ENCODE results near the gene SPATA18. TPM values are rescaled to one million over a fixed set of nuclear protein-coding genes. Genes with fewer than 3 reads are reported as not detected.

The SPATA18 gene
- polyA plus RNA-seq, 3 donors = 0.04 to 0.41 TPM; not detected in 1

- no peak for DNase-seq
- Histone ChIP-seq H3K9me3 (replicated peaks in 1 of 2; ENCODE audit: control insufficient read depth in 1 of 2, insufficient read depth in 1 of 2, low read length in 2 of 2) (no peaks in the 10 kb centered on the region), H4K20me1 (ENCODE audit: insufficient read depth, low read length) (no peaks in the 10 kb centered on the region), H3K4me1 (ENCODE audit: control insufficient read depth in 1 of 2, insufficient read depth in 2 of 2, low read length in 2 of 2) (no peaks in the 10 kb centered on the region), H3K27me3 (ENCODE audit: control insufficient read depth in 2 of 2, insufficient read depth in 2 of 2, low read length in 2 of 2) (no peaks in the 10 kb centered on the region), H3K9ac (ENCODE audit: insufficient read depth, low read length, poor library complexity, severe bottlenecking) (no peak overlapping the region), H3K79me2 (ENCODE audit: insufficient read depth, low read length) (no peaks in the 10 kb centered on the region), H3K27ac (ENCODE audit: low read depth in 1 of 2, low read length in 2 of 2) (no peak overlapping the region), H2AFZ (ENCODE audit: insufficient read depth, low read depth, low read length, poor library complexity, severe bottlenecking) (no peak overlapping the region), H3K4me3 (replicated peaks in 1 of 3; ENCODE audit: low read depth in 2 of 3, low read length in 3 of 3) (no peak overlapping the region), H3K4me2 (replicated peaks; ENCODE audit: extremely low read depth, low read length, poor library complexity, severe bottlenecking) (no peak overlapping the region), H3K36me3 (replicated peaks in 1 of 2; ENCODE audit: control insufficient read depth in 1 of 2, insufficient read depth in 2 of 2, low read length in 2 of 2) (no peaks in the 10 kb centered on the region)
- TF ChIP-seq CTCF (IDR thresholded peaks at IDR 0.05) = no peak
- H3K27me3 Mint-ChIP-seq (ENCODE audit: low read depth in 3 of 3) = no peaks in the 10 kb centered on the region
- no peaks in the 10 kb centered on the region for H3K36me3 Mint-ChIP-seq
- no peak overlapping the region for H3K4me3 Mint-ChIP-seq
- H3K27ac Mint-ChIP-seq = no peak overlapping the region
- peaks cover 0 to 4% (median 0%) of the 10 kb centered on the region in 7 donors for H3K9me3 Mint-ChIP-seq
- no peaks in the 10 kb centered on the region for H3K4me1 Mint-ChIP-seq
- intact Hi-C loops (cut with micrococcal nuclease) = no loop called here
Measured at GRCh38 chr4:52004414-52004813, 46.7 kb upstream of the SPATA18 start.

- Mint-ChIP-seq H3K4me1 (no peaks in the 10 kb centered on the region), H3K27ac (peak overlapping the region in 1 of 7 donors; percentile 50), H3K36me3 (no peaks in the 10 kb centered on the region), H3K4me3 (no peak overlapping the region), H3K9me3 (peaks cover 0 to 4% (median 0%) of the 10 kb centered on the region in 7 donors), H3K27me3 (ENCODE audit: low read depth in 3 of 3) (no peaks in the 10 kb centered on the region)
- no peaks in the 10 kb centered on the region for H4K20me1 ChIP-seq (ENCODE audit: insufficient read depth, low read length)
- no peaks in the 10 kb centered on the region for H3K27me3 ChIP-seq (ENCODE audit: control insufficient read depth in 2 of 2, insufficient read depth in 2 of 2, low read length in 2 of 2)
- H3K9me3 ChIP-seq (replicated peaks in 1 of 2; ENCODE audit: control insufficient read depth in 1 of 2, insufficient read depth in 1 of 2, low read length in 2 of 2) = no peaks in the 10 kb centered on the region
- no peak overlapping the region for H3K4me3 ChIP-seq (replicated peaks in 1 of 3; ENCODE audit: low read depth in 2 of 3, low read length in 3 of 3)
- H3K27ac ChIP-seq (ENCODE audit: low read depth in 1 of 2, low read length in 2 of 2) = no peak overlapping the region
- no peaks in the 10 kb centered on the region for H3K4me1 ChIP-seq (ENCODE audit: control insufficient read depth in 1 of 2, insufficient read depth in 2 of 2, low read length in 2 of 2)
- H2AFZ ChIP-seq (ENCODE audit: insufficient read depth, low read depth, low read length, poor library complexity, severe bottlenecking) = no peak overlapping the region
- intact Hi-C loops (cut with micrococcal nuclease) = no loop called here
- DNase-seq = no peak
- H3K36me3 ChIP-seq (replicated peaks in 1 of 2; ENCODE audit: control insufficient read depth in 1 of 2, insufficient read depth in 2 of 2, low read length in 2 of 2) = no peaks in the 10 kb centered on the region
- no peak overlapping the region for H3K4me2 ChIP-seq (replicated peaks; ENCODE audit: extremely low read depth, low read length, poor library complexity, severe bottlenecking)
- no peak overlapping the region for H3K9ac ChIP-seq (ENCODE audit: insufficient read depth, low read length, poor library complexity, severe bottlenecking)
- no peak for TF ChIP-seq CTCF (IDR thresholded peaks at IDR 0.05)
- WGBS (ENCODE audit: insufficient coverage) = no CpG with 5 or more reads among the region's 2 CpGs
- H3K79me2 ChIP-seq (ENCODE audit: insufficient read depth, low read length) = no peaks in the 10 kb centered on the region
Measured at GRCh38 chr4:52005604-52006273, 45.4 kb upstream of the SPATA18 start.
